ENCODE results near the gene HRH4.

The HRH4 gene

GRCh38 chr18:24447961-24448360 lies 12.5 kb upstream of the HRH4 start:
- Histone ChIP-seq H3K79me1 (ENCODE audit: low read depth, low read length) (no peaks in the 10 kb centered on the region), H2BK15ac (ENCODE audit: low read length) (no peak overlapping the region), H3K18ac (ENCODE audit: low read length) (no peak overlapping the region), H3K36me3 (replicated peaks in 1 of 2; ENCODE audit: control insufficient read depth in 2 of 2, insufficient read depth in 2 of 2, low read length in 2 of 2) (peaks cover 10 to 95% of the 10 kb centered on the region in 2 donors), H2BK12ac (ENCODE audit: low read length) (no peak overlapping the region), H2BK5ac (ENCODE audit: low read length) (no peak overlapping the region), H3K27ac (replicated peaks; ENCODE audit: low read length) (no peak overlapping the region), H3K9me3 (replicated peaks in 1 of 2; ENCODE audit: control insufficient read depth in 2 of 2, insufficient read depth in 1 of 2, low read depth in 1 of 2, low read length in 2 of 2) (no peaks in the 10 kb centered on the region), H3K27me3 (ENCODE audit: control insufficient read depth in 3 of 3, insufficient read depth in 3 of 3, low read depth in 1 of 3, low read length in 3 of 3) (peaks cover 0 to 2% (median 0%) of the 10 kb centered on the region in 3 experiments), H4K8ac (ENCODE audit: low read depth, low read length) (no peak overlapping the region), H2BK120ac (ENCODE audit: low read depth, low read length) (no peak overlapping the region), H3K4ac (ENCODE audit: low read length) (no peak overlapping the region), H3K4me2 (ENCODE audit: insufficient read depth, low read length, poor library complexity, severe bottlenecking) (no peak overlapping the region), H3K14ac (ENCODE audit: low read length) (no peak overlapping the region), H3K9ac (ENCODE audit: low read depth, low read length, poor library complexity) (no peak overlapping the region), H2AK5ac (ENCODE audit: low read depth, low read length) (no peak overlapping the region), H3K4me1 (ENCODE audit: control insufficient read depth in 2 of 2, insufficient read depth in 1 of 2, low read depth in 1 of 2, low read length in 2 of 2) (no peaks in the 10 kb centered on the region), H2AFZ (ENCODE audit: low read length) (no peak overlapping the region), H3K23ac (ENCODE audit: low read depth, low read length, poor library complexity) (no peak overlapping the region), H3K4me3 (ENCODE audit: low read length in 2 of 2) (no peak overlapping the region), H4K91ac (ENCODE audit: low read depth, low read length, poor library complexity) (no peak overlapping the region)
- no CpG with 5 or more reads among the region's 1 CpG for WGBS, 2 donors (ENCODE audit: extremely low coverage in 2 of 2, insufficient read length in 2 of 2, insufficient replicate concordance in 1 of 2)
- DNase-seq (ENCODE audit: low spot score), result no peak

- Histone ChIP-seq H3K23ac (ENCODE audit: low read depth, low read length, poor library complexity) (no peak overlapping the region), H3K36me3 (replicated peaks in 1 of 2; ENCODE audit: control insufficient read depth in 2 of 2, insufficient read depth in 2 of 2, low read length in 2 of 2) (peaks cover 1 to 18% of the 10 kb centered on the region in 2 donors), H3K9ac (ENCODE audit: low read depth, low read length, poor library complexity) (no peak overlapping the region), H2BK15ac (ENCODE audit: low read length) (no peak overlapping the region), H2AFZ (ENCODE audit: low read length) (no peak overlapping the region), H3K4me3 (ENCODE audit: low read length in 2 of 2) (no peak overlapping the region), H4K8ac (ENCODE audit: low read depth, low read length) (no peak overlapping the region), H3K4me2 (ENCODE audit: insufficient read depth, low read length, poor library complexity, severe bottlenecking) (no peak overlapping the region), H4K91ac (ENCODE audit: low read depth, low read length, poor library complexity) (no peak overlapping the region), H2BK12ac (ENCODE audit: low read length) (no peak overlapping the region), H2BK5ac (ENCODE audit: low read length) (no peak overlapping the region), H2BK120ac (ENCODE audit: low read depth, low read length) (no peak overlapping the region), H2AK5ac (ENCODE audit: low read depth, low read length) (no peak overlapping the region), H3K4me1 (ENCODE audit: control insufficient read depth in 2 of 2, insufficient read depth in 1 of 2, low read depth in 1 of 2, low read length in 2 of 2) (no peaks in the 10 kb centered on the region), H3K9me3 (replicated peaks in 1 of 2; ENCODE audit: control insufficient read depth in 2 of 2, insufficient read depth in 1 of 2, low read depth in 1 of 2, low read length in 2 of 2) (peaks cover 0 to 10% of the 10 kb centered on the region in 2 donors), H3K18ac (ENCODE audit: low read length) (no peak overlapping the region), H3K27ac (replicated peaks; ENCODE audit: low read length) (no peak overlapping the region), H3K27me3 (ENCODE audit: control insufficient read depth in 3 of 3, insufficient read depth in 3 of 3, low read depth in 1 of 3, low read length in 3 of 3) (no peaks in the 10 kb centered on the region), H3K79me1 (ENCODE audit: low read depth, low read length) (no peaks in the 10 kb centered on the region), H3K4ac (ENCODE audit: low read length) (no peak overlapping the region), H3K14ac (ENCODE audit: low read length) (no peak overlapping the region)
- no peak for DNase-seq (ENCODE audit: low spot score)
- no CpG with 5 or more reads among the region's 4 CpGs for whole genome bisulfite sequencing, 2 donors (ENCODE audit: extremely low coverage in 2 of 2, insufficient read length in 2 of 2, insufficient replicate concordance in 1 of 2)
These were observed 3.9 kb upstream of the HRH4 start for GRCh38 chr18:24456549-24456948.

GRCh38 chr18:24459772-24460171 lies 665 bp upstream of the HRH4 start:
- no peak overlapping the region for H3K9ac ChIP-seq (ENCODE audit: low read depth, low read length, poor library complexity)
- H3K9me3 ChIP-seq (replicated peaks in 1 of 2; ENCODE audit: control insufficient read depth in 2 of 2, insufficient read depth in 1 of 2, low read depth in 1 of 2, low read length in 2 of 2), result peaks cover 0 to 10% of the 10 kb centered on the region in 2 donors
- DNase-seq (ENCODE audit: low spot score), result no peak
- no peak overlapping the region for H3K14ac ChIP-seq (ENCODE audit: low read length)
- no peak overlapping the region for H2BK5ac ChIP-seq (ENCODE audit: low read length)
- H3K79me1 ChIP-seq (ENCODE audit: low read depth, low read length), result no peaks in the 10 kb centered on the region
- H3K18ac ChIP-seq (ENCODE audit: low read length), result no peak overlapping the region
- H2BK120ac ChIP-seq (ENCODE audit: low read depth, low read length), result no peak overlapping the region
- H3K23ac ChIP-seq (ENCODE audit: low read depth, low read length, poor library complexity), result no peak overlapping the region
- no peak overlapping the region for H2BK15ac ChIP-seq (ENCODE audit: low read length)
- H3K27me3 ChIP-seq (ENCODE audit: control insufficient read depth in 3 of 3, insufficient read depth in 3 of 3, low read depth in 1 of 3, low read length in 3 of 3), result no peaks in the 10 kb centered on the region
- H3K4me1 ChIP-seq (ENCODE audit: control insufficient read depth in 2 of 2, insufficient read depth in 1 of 2, low read depth in 1 of 2, low read length in 2 of 2), result peaks cover 3 to 10% of the 10 kb centered on the region in 2 donors
- H3K36me3 ChIP-seq (replicated peaks in 1 of 2; ENCODE audit: control insufficient read depth in 2 of 2, insufficient read depth in 2 of 2, low read length in 2 of 2), result no peaks in the 10 kb centered on the region
- no peak overlapping the region for H3K4me2 ChIP-seq (ENCODE audit: insufficient read depth, low read length, poor library complexity, severe bottlenecking)
- H4K8ac ChIP-seq (ENCODE audit: low read depth, low read length), result no peak overlapping the region
- no peak overlapping the region for H2AFZ ChIP-seq (ENCODE audit: low read length)
- H2BK12ac ChIP-seq (ENCODE audit: low read length), result no peak overlapping the region
- no peak overlapping the region for H3K4ac ChIP-seq (ENCODE audit: low read length)
- H2AK5ac ChIP-seq (ENCODE audit: low read depth, low read length), result no peak overlapping the region
- WGBS, 2 donors (ENCODE audit: extremely low coverage in 2 of 2, insufficient read length in 2 of 2, insufficient replicate concordance in 1 of 2), result no CpG with 5 or more reads among the region's 4 CpGs
- H4K91ac ChIP-seq (ENCODE audit: low read depth, low read length, poor library complexity), result no peak overlapping the region
- H3K27ac ChIP-seq (replicated peaks; ENCODE audit: low read length), result no peak overlapping the region
- no peak overlapping the region for H3K4me3 ChIP-seq (ENCODE audit: low read length in 2 of 2)

DNA sequence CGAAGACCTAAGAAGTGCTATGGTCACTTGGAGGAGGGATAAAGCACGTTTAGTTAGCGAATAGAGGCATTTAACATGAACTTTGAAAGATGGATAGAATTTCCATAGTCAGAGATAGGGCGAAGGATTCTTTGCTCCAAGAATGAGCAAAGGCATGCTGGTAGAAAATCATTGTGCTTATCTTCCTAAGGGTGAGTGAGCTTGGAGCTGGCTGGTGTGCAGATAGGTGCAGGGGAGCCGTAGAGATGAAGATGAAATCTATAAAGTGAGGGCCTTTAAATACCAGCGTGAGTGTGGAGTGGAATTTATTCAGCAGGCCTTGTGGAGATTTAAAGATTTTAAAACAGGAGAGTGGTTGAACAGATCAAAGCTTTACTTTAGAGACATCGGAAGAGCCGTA lies 1.6 kb downstream of the HRH4 start:
- H3K36me3 ChIP-seq (replicated peaks in 1 of 2; ENCODE audit: control insufficient read depth in 2 of 2, insufficient read depth in 2 of 2, low read length in 2 of 2), result no peaks in the 10 kb centered on the region
- H2AFZ ChIP-seq (ENCODE audit: low read length), result no peak overlapping the region
- H3K9me3 ChIP-seq (replicated peaks in 1 of 2; ENCODE audit: control insufficient read depth in 2 of 2, insufficient read depth in 1 of 2, low read depth in 1 of 2, low read length in 2 of 2), result peaks cover 0 to 10% of the 10 kb centered on the region in 2 donors
- H3K23ac ChIP-seq (ENCODE audit: low read depth, low read length, poor library complexity), result no peak overlapping the region
- H3K27ac ChIP-seq (replicated peaks; ENCODE audit: low read length), result no peak overlapping the region
- no peak overlapping the region for H3K18ac ChIP-seq (ENCODE audit: low read length)
- H2BK15ac ChIP-seq (ENCODE audit: low read length), result no peak overlapping the region
- H3K4me1 ChIP-seq (ENCODE audit: control insufficient read depth in 2 of 2, insufficient read depth in 1 of 2, low read depth in 1 of 2, low read length in 2 of 2), result peaks cover 3 to 10% of the 10 kb centered on the region in 2 donors
- no peak overlapping the region for H2BK12ac ChIP-seq (ENCODE audit: low read length)
- no peak overlapping the region for H2BK5ac ChIP-seq (ENCODE audit: low read length)
- H4K91ac ChIP-seq (ENCODE audit: low read depth, low read length, poor library complexity), result no peak overlapping the region
- DNase-seq (ENCODE audit: low spot score), result no peak
- no peak overlapping the region for H4K8ac ChIP-seq (ENCODE audit: low read depth, low read length)
- H2BK120ac ChIP-seq (ENCODE audit: low read depth, low read length), result no peak overlapping the region
- H3K4me2 ChIP-seq (ENCODE audit: insufficient read depth, low read length, poor library complexity, severe bottlenecking), result no peak overlapping the region
- H3K27me3 ChIP-seq (ENCODE audit: control insufficient read depth in 3 of 3, insufficient read depth in 3 of 3, low read depth in 1 of 3, low read length in 3 of 3), result no peaks in the 10 kb centered on the region
- no peak overlapping the region for H3K4ac ChIP-seq (ENCODE audit: low read length)
- H3K4me3 ChIP-seq (ENCODE audit: low read length in 2 of 2), result no peak overlapping the region
- H3K9ac ChIP-seq (ENCODE audit: low read depth, low read length, poor library complexity), result no peak overlapping the region
- H3K79me1 ChIP-seq (ENCODE audit: low read depth, low read length), result no peaks in the 10 kb centered on the region
- no CpG with 5 or more reads among the region's 8 CpGs for WGBS, 2 donors (ENCODE audit: extremely low coverage in 2 of 2, insufficient read length in 2 of 2, insufficient replicate concordance in 1 of 2)
- no peak overlapping the region for H3K14ac ChIP-seq (ENCODE audit: low read length)
- H2AK5ac ChIP-seq (ENCODE audit: low read depth, low read length), result no peak overlapping the region

All from neuronal stem cell (in vitro differentiated cells).